PC-3 (cell line): ENCODE data around the gene PPARGC1A.

ENCODE experiments used
- CTCF ChIP-seq: fragments of 300-600 bp; sonication (generic); conservative IDR thresholded peaks from 2 replicates; pipeline ENCODE4 v1.5.1; 2017; ENCODE audit warnings: antibody characterized with exemption, low read depth, mild to moderate bottlenecking, low read length
- EZH2 ChIP-seq: fragments of 300-600 bp; sonication (generic); IDR thresholded peaks from one replicate; pipeline ENCODE4 v1.6.1; 2017; ENCODE audit warnings: antibody characterized with exemption, mild to moderate bottlenecking, low read length; ENCODE audit not compliant: unreplicated experiment
- EZH2phosphoT487 ChIP-seq: fragments of 300-600 bp; sonication (generic); IDR thresholded peaks from 2 replicates; pipeline ENCODE4 v1.6.1; 2018; ENCODE audit warnings: mild to moderate bottlenecking, antibody characterized with exemption, low read length, borderline replicate concordance

DNA sequence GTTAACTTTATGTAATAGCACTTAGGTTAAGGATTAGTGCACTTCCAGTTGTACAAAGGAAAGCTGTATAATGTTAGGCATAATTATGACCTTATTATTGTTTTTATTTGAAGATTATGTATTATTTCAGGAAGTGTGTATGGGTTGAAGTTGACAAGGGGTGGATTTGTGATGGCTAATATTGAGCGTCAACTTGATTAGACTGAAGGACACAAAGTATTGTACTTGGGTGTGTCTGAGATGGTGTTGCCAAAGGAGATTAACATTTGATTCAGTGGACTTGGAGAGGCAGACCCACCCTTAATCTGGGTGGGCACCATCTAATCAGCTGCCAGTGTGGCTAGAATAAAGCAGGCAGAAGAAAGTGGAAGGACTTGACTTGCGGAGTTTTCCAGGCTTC is 127.3 kb downstream of the PPARGC1A start:
- TF ChIP-seq EZH2phosphoT487, result no peak
- TF ChIP-seq EZH2, result no peak
- no peak for TF ChIP-seq CTCF
